LNCaP clone FGC (cell line): ENCODE data around the gene CCDC177.

Experiments
- DNase-seq: peaks from one replicate; pipeline ENCODE4 v3.0.0-alpha.2; 2011; ENCODE audit warnings: low read depth
- H3K4me3 ChIP-seq: 2 replicates; pipeline ENCODE4 v1.5.1; 2011; ENCODE audit warnings: mild to moderate bottlenecking, low read depth, low read length, control low read depth
- CTCF ChIP-seq: IDR thresholded peaks from 2 replicates; pipeline ENCODE4 v1.5.1; 2012; ENCODE audit warnings: mild to moderate bottlenecking; ENCODE audit not compliant: control insufficient read depth, insufficient read depth; ENCODE audit errors: extremely low read depth

Gene CCDC177

GRCh38 chr14:69539631-69540410 lies 34.9 kb downstream of the CCDC177 start:
- DNase-seq, result no peak
- H3K4me3 ChIP-seq, result no peak overlapping the region
- no peak for TF ChIP-seq CTCF

- H3K4me3 ChIP-seq, result no peak overlapping the region
- TF ChIP-seq CTCF, result no peak
- no peak for DNase-seq
These were observed 35.9 kb downstream of the CCDC177 start for GRCh38 chr14:69538766-69539165.

GRCh38 chr14:69537900-69538299 lies 36.8 kb downstream of the CCDC177 start:
- TF ChIP-seq CTCF, result no peak
- no peak overlapping the region for H3K4me3 ChIP-seq
- no peak for DNase-seq

- H3K4me3 ChIP-seq, result no peak overlapping the region
- no peak for TF ChIP-seq CTCF
- no peak for DNase-seq
These were observed 37.7 kb downstream of the CCDC177 start for GRCh38 chr14:69536971-69537370.

GRCh38 chr14:69535230-69535848 lies 39.3 kb downstream of the CCDC177 start:
- TF ChIP-seq CTCF, result peak; percentile 92
- no peak overlapping the region for H3K4me3 ChIP-seq
- no peak for DNase-seq

- DNase-seq, result no peak
- no peak overlapping the region for H3K4me3 ChIP-seq
- no peak for TF ChIP-seq CTCF
These were observed 41.9 kb downstream of the CCDC177 start for GRCh38 chr14:69532561-69533340.
